Fibroblast of pulmonary artery (primary cell): ENCODE data around the gene TCP11L2.

Source experiments
- DNase-seq: peaks from one replicate; pipeline ENCODE4 v3.0.0-alpha.2; 2010; ENCODE audit warnings: low read depth
- H3K4me3 ChIP-seq: replicated peaks from 2 replicates; pipeline ENCODE4 v1.5.1; 2011; ENCODE audit warnings: low read depth, mild to moderate bottlenecking, control low read depth, low read length, moderate library complexity
- TF ChIP-seq, protein P1 (sequence below): IDR thresholded peaks from 2 replicates; pipeline ENCODE4 v1.5.1; 2011; ENCODE audit warnings: mild to moderate bottlenecking, control low read depth, low read length, inconsistent platforms; ENCODE audit errors: missing control alignments

The TCP11L2 gene

DNA sequence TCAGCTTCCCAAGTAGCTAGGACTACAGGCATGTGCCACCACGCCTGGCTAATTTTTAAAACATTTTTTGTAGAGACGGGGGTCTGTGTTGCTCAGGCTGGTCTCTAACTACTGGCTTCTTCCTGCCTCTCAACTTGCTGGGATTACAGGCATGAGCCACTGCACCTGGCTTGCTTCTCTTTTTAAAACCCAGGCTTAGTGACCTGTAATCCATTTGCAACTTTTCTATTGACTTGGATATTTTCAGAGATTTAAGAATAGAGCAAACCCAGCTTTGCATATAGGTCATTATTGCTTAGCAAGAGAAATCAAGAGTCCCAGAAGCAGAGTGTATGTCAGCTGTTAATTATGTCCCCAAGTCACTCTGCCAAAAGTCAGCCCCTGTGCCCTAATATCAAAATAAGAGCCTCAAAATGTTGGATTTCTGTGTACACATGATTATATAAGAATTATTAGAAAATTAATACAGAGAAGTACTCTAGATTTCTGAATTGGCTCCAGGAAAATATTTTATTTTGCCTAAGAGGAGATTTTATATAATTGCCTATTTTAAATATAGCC is 24.9 kb downstream of the TCP11L2 start:
- DNase-seq: no peak
- H3K4me3 ChIP-seq: no peak overlapping the region
- TF ChIP-seq, protein P1, sequence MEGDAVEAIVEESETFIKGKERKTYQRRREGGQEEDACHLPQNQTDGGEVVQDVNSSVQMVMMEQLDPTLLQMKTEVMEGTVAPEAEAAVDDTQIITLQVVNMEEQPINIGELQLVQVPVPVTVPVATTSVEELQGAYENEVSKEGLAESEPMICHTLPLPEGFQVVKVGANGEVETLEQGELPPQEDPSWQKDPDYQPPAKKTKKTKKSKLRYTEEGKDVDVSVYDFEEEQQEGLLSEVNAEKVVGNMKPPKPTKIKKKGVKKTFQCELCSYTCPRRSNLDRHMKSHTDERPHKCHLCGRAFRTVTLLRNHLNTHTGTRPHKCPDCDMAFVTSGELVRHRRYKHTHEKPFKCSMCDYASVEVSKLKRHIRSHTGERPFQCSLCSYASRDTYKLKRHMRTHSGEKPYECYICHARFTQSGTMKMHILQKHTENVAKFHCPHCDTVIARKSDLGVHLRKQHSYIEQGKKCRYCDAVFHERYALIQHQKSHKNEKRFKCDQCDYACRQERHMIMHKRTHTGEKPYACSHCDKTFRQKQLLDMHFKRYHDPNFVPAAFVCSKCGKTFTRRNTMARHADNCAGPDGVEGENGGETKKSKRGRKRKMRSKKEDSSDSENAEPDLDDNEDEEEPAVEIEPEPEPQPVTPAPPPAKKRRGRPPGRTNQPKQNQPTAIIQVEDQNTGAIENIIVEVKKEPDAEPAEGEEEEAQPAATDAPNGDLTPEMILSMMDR: no peak

DNA sequence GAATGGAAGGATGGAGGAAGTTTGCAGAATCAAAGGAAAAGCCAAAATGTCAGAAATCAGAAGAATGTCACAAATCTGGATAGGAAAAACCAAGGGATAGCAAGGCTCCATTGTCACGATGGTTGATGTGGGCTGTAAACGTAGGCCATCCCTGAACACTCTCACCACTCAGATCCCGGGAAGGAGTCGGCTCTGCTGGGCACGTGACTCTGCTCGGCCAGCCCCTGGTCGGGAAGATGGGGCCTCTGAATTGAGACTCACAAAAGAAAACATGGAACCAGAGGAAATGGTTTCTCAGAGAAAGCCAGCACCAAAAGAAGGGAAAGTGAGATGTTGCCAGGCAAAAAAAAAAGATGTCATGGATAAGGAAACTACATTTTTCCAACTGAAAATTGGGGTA is 26.2 kb downstream of the TCP11L2 start:
- no peak overlapping the region for H3K4me3 ChIP-seq
- TF ChIP-seq, protein P1: no peak
- no peak for DNase-seq

DNA sequence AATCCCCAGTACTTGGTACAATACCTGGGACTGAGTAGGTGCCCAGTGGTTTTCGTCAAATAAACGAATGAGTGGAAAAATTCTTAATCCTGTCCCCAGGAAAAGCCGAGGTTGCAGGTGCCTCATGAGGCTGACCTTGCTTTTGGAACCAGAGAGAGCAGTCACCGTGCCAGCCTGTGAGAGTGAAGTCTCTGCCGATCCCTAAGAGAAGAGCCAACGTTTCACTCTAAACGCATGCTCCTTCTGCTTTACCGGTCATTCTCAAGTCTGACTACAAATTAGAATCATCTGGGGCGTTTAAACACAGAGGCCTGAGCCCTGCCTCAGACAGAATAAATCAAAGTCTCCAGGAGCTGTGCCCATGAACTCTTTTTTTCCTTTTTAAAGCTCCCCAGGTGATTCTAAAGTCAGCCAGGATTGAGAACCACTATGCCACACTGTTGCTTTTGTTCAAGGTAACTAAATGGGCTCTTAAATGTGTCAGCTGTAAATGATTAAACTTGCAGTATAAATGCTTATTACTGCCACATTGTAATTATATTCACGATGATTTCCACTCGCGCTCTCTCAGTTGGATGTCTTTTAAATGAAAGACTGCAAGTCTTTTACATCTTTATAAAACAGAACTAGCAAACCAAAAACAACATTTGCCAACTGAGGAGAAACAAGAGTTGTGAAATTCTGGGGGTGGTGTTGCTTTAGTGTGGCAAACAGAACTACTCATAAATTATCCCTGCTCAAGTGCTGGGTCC is 26.9 kb downstream of the TCP11L2 start:
- TF ChIP-seq, protein P1: no peak
- no peak for DNase-seq
- no peak overlapping the region for H3K4me3 ChIP-seq

DNA sequence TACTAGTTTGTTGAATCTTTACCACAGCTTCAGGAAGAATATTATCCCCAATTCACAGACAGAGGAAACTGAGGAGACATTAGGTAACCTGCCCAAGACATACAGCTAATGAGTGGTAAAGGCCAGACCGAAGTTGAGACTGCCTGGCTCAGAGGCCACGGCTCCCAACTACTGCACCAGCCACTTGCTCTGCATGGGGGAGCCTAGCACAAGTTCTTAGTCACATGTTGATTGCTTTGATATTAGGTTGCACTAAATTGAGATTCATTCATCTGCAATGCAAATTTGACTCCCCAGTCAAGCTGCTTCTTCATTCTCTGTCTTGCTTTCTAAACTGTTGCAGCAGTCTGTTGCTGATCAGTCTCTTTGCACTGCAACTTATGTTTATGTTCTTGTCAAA is 29.1 kb downstream of the TCP11L2 start:
- no peak for DNase-seq
- H3K4me3 ChIP-seq: no peak overlapping the region
- TF ChIP-seq, protein P1: no peak

DNA sequence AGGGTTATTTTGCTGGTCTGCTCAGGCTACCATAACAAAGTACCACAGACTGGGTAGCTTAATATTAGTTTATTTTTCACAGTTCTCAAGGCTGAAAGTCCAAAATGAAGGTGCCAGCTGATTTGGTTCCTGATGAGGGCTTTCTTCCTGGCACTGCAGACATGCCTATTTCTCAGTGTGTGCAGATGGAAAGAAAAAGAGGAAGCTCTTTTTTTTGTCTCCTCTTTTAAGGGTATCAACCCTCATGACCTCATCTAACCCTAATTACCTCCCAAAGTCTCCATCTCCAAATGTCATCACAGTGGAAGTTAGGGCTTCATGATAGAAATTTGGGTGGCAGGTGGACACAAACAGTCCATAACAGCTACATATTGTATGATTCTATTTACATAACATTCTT is 30.0 kb downstream of the TCP11L2 start:
- TF ChIP-seq, protein P1: no peak
- H3K4me3 ChIP-seq: no peak overlapping the region
- no peak for DNase-seq

DNA sequence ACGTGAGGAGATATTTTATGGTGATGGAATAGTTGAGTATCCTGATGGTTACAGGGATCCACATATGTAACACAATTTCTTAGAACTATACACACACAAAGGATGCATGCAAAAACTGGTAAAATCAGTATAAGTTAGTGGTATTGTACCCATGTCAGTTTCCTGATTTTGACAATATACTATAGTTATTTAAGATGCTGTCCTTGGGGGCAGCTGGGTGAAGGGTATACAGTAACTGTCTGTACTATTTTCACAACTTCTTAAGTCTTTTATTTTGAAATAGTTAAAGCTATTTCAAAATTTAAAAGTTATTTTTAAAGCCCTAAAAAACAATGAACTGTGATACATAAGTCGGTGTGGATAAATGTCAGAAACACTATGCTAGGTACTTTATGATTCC is 30.5 kb downstream of the TCP11L2 start:
- no peak overlapping the region for H3K4me3 ChIP-seq
- DNase-seq: no peak
- TF ChIP-seq, protein P1: no peak

DNA sequence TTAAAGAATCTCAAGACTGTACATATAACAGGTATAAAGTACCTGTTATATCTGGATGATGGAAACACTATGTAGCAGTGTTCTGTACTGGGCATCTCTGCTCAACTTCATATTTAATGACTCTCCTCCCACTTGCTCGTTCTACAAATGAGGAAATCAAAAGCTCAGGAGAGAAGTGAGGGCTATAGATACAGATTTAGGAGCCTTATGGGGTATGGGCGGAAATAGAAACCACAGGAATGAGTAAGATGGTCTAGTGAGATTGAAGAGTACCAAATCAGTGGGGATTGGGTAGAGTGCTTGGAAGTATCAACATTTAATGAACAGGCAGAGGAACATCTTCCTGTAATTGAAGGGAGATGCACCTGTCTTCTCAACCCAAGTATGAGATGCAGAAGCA is 31.2 kb downstream of the TCP11L2 start:
- H3K4me3 ChIP-seq: no peak overlapping the region
- TF ChIP-seq, protein P1: no peak
- no peak for DNase-seq
